A673 (cell line): Measurements from ENCODE around the gene ATXN10. TPM values are rescaled to one million over a fixed set of nuclear protein-coding genes. Genes with fewer than 3 reads are reported as not detected.

Experiments used
- BruUV-seq: library from RNA; stranded (reverse); fragments of 400-500 nt; replicated peaks from 2 replicates; lab custom pipeline; 2021; lab: Mats Ljungman, UMichigan
- CTCF ChIA-PET: fragments of 300-600 bp; sonication (Branson Sonifier 250); formaldehyde crosslinking; loops from one replicate; lab custom pipeline; 2022; ENCODE audit warnings: antibody characterized with exemption; lab: Charles Lee
- POLR2A ChIA-PET: fragments of 300-600 bp; sonication (Branson Sonifier 250); formaldehyde crosslinking; loops from one replicate; lab custom pipeline; 2022; ENCODE audit warnings: antibody characterized with exemption; ENCODE audit not compliant: low non-redundant PET; lab: Charles Lee
- DNase-seq: peaks from one replicate; pipeline ENCODE4 v3.0.0-alpha.2; 2015; ENCODE audit warnings: low spot score
- H3K27ac ChIP-seq: fragments of 200-600 bp; sonication (generic); 2 replicates; pipeline ENCODE4 v1.5.1; 2016; ENCODE audit warnings: mixed run types, low read depth, mild to moderate bottlenecking, mixed read lengths, antibody characterized with exemption, low read length; ENCODE audit not compliant: poor library complexity, severe bottlenecking
- H3K27me3 ChIP-seq: fragments of 200-600 bp; sonication (generic); replicated peaks from 2 replicates; pipeline ENCODE4 v1.6.1; 2017; ENCODE audit warnings: mixed run types, low read depth, mild to moderate bottlenecking, mixed read lengths, antibody characterized with exemption, low read length; ENCODE audit not compliant: insufficient read depth, poor library complexity
- H3K36me3 ChIP-seq: fragments of 200-600 bp; sonication (generic); 2 replicates; pipeline ENCODE4 v1.6.1; 2016; ENCODE audit warnings: mixed run types, mild to moderate bottlenecking, mixed read lengths, antibody characterized with exemption, low read length; ENCODE audit not compliant: insufficient read depth, poor library complexity, severe bottlenecking
- H3K4me1 ChIP-seq: fragments of 200-600 bp; sonication (generic); 2 replicates; pipeline ENCODE4 v1.6.1; 2017; ENCODE audit warnings: mixed run types, mild to moderate bottlenecking, mixed read lengths, antibody characterized with exemption, low read length; ENCODE audit not compliant: insufficient read depth, poor library complexity, severe bottlenecking
- H3K4me3 ChIP-seq: fragments of 200-600 bp; sonication (generic); 2 replicates; pipeline ENCODE4 v1.5.1; 2016; ENCODE audit warnings: low read depth, mixed run types, mild to moderate bottlenecking, mixed read lengths, low read length; ENCODE audit not compliant: poor library complexity, severe bottlenecking
- H3K9me3 ChIP-seq: fragments of 200-600 bp; sonication (generic); 2 replicates; pipeline ENCODE4 v1.6.1; 2016; ENCODE audit warnings: mixed run types, low read depth, mild to moderate bottlenecking, mixed read lengths, antibody characterized with exemption, low read length; ENCODE audit not compliant: poor library complexity, severe bottlenecking
- EZH2 ChIP-seq: fragments of 200-600 bp; sonication (generic); IDR thresholded peaks from 2 replicates; pipeline ENCODE4 v1.6.1; 2017; ENCODE audit warnings: borderline replicate concordance, low read depth, mild to moderate bottlenecking, mixed read lengths, antibody characterized with exemption, low read length; ENCODE audit not compliant: poor library complexity, severe bottlenecking
- intact Hi-C: fragments of 100-400 bp; cut with micrococcal nuclease; formaldehyde crosslinking; loops from one replicate; pipeline ENCODE4 v1.10.0; 2022; ENCODE audit not compliant: unreplicated experiment
- total RNA-seq: library from RNA; stranded (reverse); gene quantifications from 2 replicates; pipeline ENCODE4 v1.2.3, GENCODE V29; 2021
- TF ChIP-seq, protein P1 (sequence below): fragments of 300-800, 200-600 bp; sonication (generic); conservative IDR thresholded peaks from 2 replicates; pipeline ENCODE4 v1.5.1; 2017; ENCODE audit warnings: low read depth, mild to moderate bottlenecking, antibody characterized with exemption, low read length, moderate library complexity, mixed read lengths

The ATXN10 gene
- total RNA-seq, 1 experiment from 2014 or later: 294 TPM

DNA sequence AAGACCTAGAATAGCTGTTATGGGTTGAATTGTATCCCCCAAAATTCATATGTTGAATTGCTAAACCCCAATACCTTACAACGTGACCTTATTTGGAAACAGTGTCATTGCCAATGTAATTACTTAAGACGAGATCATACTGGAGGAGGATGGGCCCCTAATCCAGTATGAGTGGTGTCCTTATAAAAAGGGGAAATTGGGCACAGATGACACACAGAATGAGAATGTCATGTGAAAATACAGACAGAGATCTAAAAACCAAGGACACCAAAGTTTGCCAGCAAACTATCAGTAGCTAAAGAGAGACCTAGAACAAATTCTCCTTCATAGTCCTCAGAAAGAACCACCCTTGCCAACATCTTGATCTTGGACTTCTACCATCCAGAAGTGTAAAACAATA is 127.7 kb downstream of the ATXN10 start:
- CTCF ChIA-PET: no interaction called here
- Histone ChIP-seq H3K4me1 (no peaks in the 10 kb centered on the region), H3K9me3 (peaks cover 27% of the 10 kb centered on the region), H3K27me3 (no peaks in the 10 kb centered on the region), H3K27ac (no peak overlapping the region), H3K36me3 (peaks cover 24% of the 10 kb centered on the region), H3K4me3 (no peak overlapping the region)
- BruUV-seq: no TSS peak
- POLR2A ChIA-PET: no interaction called here
- DNase-seq: no peak
- TF ChIP-seq, protein P1, sequence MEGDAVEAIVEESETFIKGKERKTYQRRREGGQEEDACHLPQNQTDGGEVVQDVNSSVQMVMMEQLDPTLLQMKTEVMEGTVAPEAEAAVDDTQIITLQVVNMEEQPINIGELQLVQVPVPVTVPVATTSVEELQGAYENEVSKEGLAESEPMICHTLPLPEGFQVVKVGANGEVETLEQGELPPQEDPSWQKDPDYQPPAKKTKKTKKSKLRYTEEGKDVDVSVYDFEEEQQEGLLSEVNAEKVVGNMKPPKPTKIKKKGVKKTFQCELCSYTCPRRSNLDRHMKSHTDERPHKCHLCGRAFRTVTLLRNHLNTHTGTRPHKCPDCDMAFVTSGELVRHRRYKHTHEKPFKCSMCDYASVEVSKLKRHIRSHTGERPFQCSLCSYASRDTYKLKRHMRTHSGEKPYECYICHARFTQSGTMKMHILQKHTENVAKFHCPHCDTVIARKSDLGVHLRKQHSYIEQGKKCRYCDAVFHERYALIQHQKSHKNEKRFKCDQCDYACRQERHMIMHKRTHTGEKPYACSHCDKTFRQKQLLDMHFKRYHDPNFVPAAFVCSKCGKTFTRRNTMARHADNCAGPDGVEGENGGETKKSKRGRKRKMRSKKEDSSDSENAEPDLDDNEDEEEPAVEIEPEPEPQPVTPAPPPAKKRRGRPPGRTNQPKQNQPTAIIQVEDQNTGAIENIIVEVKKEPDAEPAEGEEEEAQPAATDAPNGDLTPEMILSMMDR: no peak
- TF ChIP-seq EZH2: no peak
- intact Hi-C loops: no loop called here

DNA sequence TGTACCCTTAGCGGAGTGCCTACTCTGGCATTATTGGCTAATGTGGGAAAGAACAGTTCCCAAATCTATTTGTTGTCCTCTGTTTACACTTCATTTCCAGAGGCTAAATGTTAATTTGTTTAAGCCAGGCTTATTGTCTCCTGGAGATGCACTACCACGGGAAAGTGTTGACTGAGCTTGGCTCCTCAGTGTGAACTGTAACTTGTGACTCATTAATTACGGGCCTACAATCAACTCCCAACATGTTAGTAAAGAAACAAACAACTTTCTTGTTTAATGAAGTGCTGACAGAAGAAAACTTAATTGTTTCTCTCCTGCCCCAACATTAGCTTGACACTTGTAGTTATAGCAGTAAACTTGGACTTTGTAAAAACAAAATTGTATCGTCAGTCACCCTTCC is 130.4 kb downstream of the ATXN10 start:
- POLR2A ChIA-PET: no interaction called here
- Histone ChIP-seq H3K4me1 (peaks cover 5% of the 10 kb centered on the region), H3K4me3 (no peak overlapping the region), H3K27me3 (no peaks in the 10 kb centered on the region), H3K9me3 (peaks cover 6% of the 10 kb centered on the region), H3K27ac (no peak overlapping the region), H3K36me3 (peaks cover 7% of the 10 kb centered on the region)
- TF ChIP-seq, protein P1: no peak
- no peak for TF ChIP-seq EZH2
- intact Hi-C loops: no loop called here
- BruUV-seq: no TSS peak
- CTCF ChIA-PET: no interaction called here
- no peak for DNase-seq

DNA sequence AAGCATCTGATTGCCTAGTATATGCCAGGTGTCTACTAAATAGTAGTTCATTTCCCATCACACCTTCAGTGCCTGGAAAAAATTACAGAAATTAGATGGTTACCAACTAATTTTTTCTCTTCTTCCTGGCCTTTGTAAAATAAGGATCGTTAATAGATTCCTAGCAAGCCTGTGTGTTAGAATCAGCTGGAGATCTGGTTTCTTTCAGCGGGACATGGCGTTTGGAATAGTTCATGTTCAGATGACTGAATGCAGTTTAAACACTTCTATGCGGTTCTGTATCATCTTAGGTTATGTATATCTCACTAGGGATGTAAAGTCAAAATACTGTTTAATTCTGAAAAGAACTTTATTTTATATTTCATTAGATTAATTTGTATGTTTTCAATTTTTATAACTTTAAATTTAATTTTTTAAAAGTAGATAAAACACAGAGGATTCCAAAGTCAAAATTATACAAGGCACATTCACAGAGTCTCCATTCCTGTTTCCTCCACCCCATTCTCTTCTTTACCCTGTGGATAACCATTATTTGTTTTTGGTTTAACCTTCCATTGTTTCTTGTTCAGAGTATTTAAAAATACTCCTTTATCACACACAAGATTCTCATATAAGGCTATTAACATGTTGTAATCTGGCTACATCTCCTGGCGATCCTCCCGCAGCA is 132.8 kb downstream of the ATXN10 start:
- BruUV-seq: no TSS peak
- DNase-seq: no peak
- intact Hi-C loops: no loop called here
- H3K27ac ChIP-seq: no peak overlapping the region
- ChIA-PET POLR2A (no interaction called here), CTCF (no interaction called here)
- peaks cover 5% of the 10 kb centered on the region for H3K4me1 ChIP-seq
- H3K4me3 ChIP-seq: no peak overlapping the region
- TF ChIP-seq, protein P1: no peak
- no peak for TF ChIP-seq EZH2
- H3K27me3 ChIP-seq: no peaks in the 10 kb centered on the region
- H3K36me3 ChIP-seq: peaks cover 6% of the 10 kb centered on the region
- H3K9me3 ChIP-seq: no peaks in the 10 kb centered on the region
